IMR-90 (cell line): ENCODE measurements around the gene CHPF. TPM values are rescaled to one million over a fixed set of nuclear protein-coding genes. Genes with fewer than 3 reads are reported as not detected.

Source experiments
- ATAC-seq: fragments of 200-7000 bp; cut with Tn5 transposase; 2 replicates; pipeline ENCODE4 v1.9.1; 2020; ENCODE audit warnings: low read depth, mild to moderate bottlenecking, moderate library complexity
- BruUV-seq: library from RNA; stranded (reverse); fragments of 400-500 nt; replicated peaks from 2 replicates; lab custom pipeline; 2021; lab: Mats Ljungman, UMichigan
- CTCF ChIA-PET: fragments of 300-600 bp; formaldehyde crosslinking; extraction: SDS; loops from one replicate; lab custom pipeline; 2021; ENCODE audit warnings: antibody characterized with exemption; lab: Yijun Ruan, JAX
- POLR2A ChIA-PET: fragments of 300-600 bp; sonication (Branson Sonifier 250); formaldehyde crosslinking; loops from one replicate; lab custom pipeline; 2022; ENCODE audit warnings: antibody characterized with exemption; ENCODE audit not compliant: unreplicated experiment; lab: Charles Lee
- DNase-seq: peaks from one replicate; pipeline ENCODE4 v3.0.0; 2013
- H2AFZ ChIP-seq: replicated peaks from 2 replicates; pipeline ENCODE3; 2013; ENCODE audit warnings: low read length, mild to moderate bottlenecking; ENCODE audit not compliant: poor library complexity
- H2AK5ac ChIP-seq: 2 replicates; pipeline ENCODE4 v1.6.1; 2013; ENCODE audit warnings: low read depth, low read length, inconsistent platforms
- H2AK9ac ChIP-seq: replicated peaks from 2 replicates; pipeline ENCODE3; 2013; ENCODE audit warnings: mild to moderate bottlenecking, low read depth, low read length, moderate library complexity; ENCODE audit not compliant: poor library complexity
- H2BK120ac ChIP-seq: 2 replicates; pipeline ENCODE4 v1.6.1; 2013; ENCODE audit warnings: low read depth, low read length, inconsistent platforms
- H2BK15ac ChIP-seq: 3 replicates; pipeline ENCODE4 v1.6.1; 2013; ENCODE audit warnings: low read depth, low read length, inconsistent platforms
- H2BK20ac ChIP-seq: 2 replicates; pipeline ENCODE4 v1.6.1; 2013; ENCODE audit warnings: low read depth, mild to moderate bottlenecking, inconsistent platforms, low read length, moderate library complexity
- H2BK5ac ChIP-seq: 2 replicates; pipeline ENCODE4 v1.6.1; 2013; ENCODE audit warnings: mild to moderate bottlenecking, low read depth, low read length, inconsistent platforms; ENCODE audit not compliant: poor library complexity, severe bottlenecking
- H3K14ac ChIP-seq: replicated peaks from 2 replicates; pipeline ENCODE4 v1.6.1; 2013; ENCODE audit warnings: low read depth, low read length, inconsistent platforms
- H3K18ac ChIP-seq: 2 replicates; pipeline ENCODE4 v1.6.1; 2013; ENCODE audit warnings: low read depth, low read length, control low read depth
- H3K23ac ChIP-seq: 2 replicates; pipeline ENCODE4 v1.6.1; 2013; ENCODE audit warnings: low read depth, low read length, inconsistent platforms
- H3K27ac ChIP-seq: 2 replicates; pipeline ENCODE4 v1.5.1; 2013; ENCODE audit warnings: mild to moderate bottlenecking, control low read depth, low read length; ENCODE audit not compliant: insufficient read depth
- H3K27me3 ChIP-seq: 2 replicates; pipeline ENCODE4 v1.6.1; 2013; ENCODE audit warnings: low read length; ENCODE audit not compliant: control insufficient read depth, insufficient read depth
- H3K36me3 ChIP-seq: 2 replicates; pipeline ENCODE4 v1.6.1; 2013; ENCODE audit warnings: low read length, mixed read lengths; ENCODE audit not compliant: control insufficient read depth, insufficient read depth
- H3K4ac ChIP-seq: 2 replicates; pipeline ENCODE4 v1.6.1; 2013; ENCODE audit warnings: low read depth, low read length, inconsistent platforms
- H3K4me1 ChIP-seq: 2 replicates; pipeline ENCODE4 v1.6.1; 2013; ENCODE audit warnings: low read length, mixed read lengths; ENCODE audit not compliant: control insufficient read depth, insufficient read depth
- H3K4me2 ChIP-seq: 2 replicates; pipeline ENCODE4 v1.6.1; 2013; ENCODE audit warnings: low read depth, mild to moderate bottlenecking, control low read depth, low read length, moderate library complexity
- H3K4me3 ChIP-seq: 2 replicates; pipeline ENCODE4 v1.5.1; 2013; ENCODE audit warnings: low read depth, mild to moderate bottlenecking, control low read depth, low read length, moderate library complexity; ENCODE audit not compliant: insufficient read depth
- H3K56ac ChIP-seq: 2 replicates; pipeline ENCODE4 v1.6.1; 2013; ENCODE audit warnings: low read length, inconsistent platforms; ENCODE audit not compliant: insufficient read depth; ENCODE audit errors: extremely low read depth
- H3K79me1 ChIP-seq, 2 experiments: 2 replicates each; pipeline ENCODE4 v1.6.1; 2013; ENCODE audit warnings: low read length in 2 of 2, inconsistent platforms in 1 of 2, low read depth in 1 of 2
- H3K9ac ChIP-seq: 2 replicates; pipeline ENCODE4 v1.6.1; 2013; ENCODE audit warnings: low read depth, low read length, control low read depth
- H3K9me1 ChIP-seq: 2 replicates; pipeline ENCODE4 v1.6.1; 2013; ENCODE audit warnings: low read length, inconsistent platforms; ENCODE audit not compliant: insufficient read depth
- H3K9me3 ChIP-seq: 2 replicates; pipeline ENCODE4 v1.6.1; 2013; ENCODE audit warnings: low read length; ENCODE audit not compliant: control insufficient read depth, insufficient read depth
- H4K20me1 ChIP-seq: 2 replicates; pipeline ENCODE4 v1.6.1; 2013; ENCODE audit warnings: low read length, inconsistent platforms; ENCODE audit not compliant: insufficient read depth
- H4K5ac ChIP-seq: 2 replicates; pipeline ENCODE4 v1.6.1; 2013; ENCODE audit warnings: mild to moderate bottlenecking, low read depth, low read length, control low read depth
- H4K8ac ChIP-seq, 2 experiments: 2 replicates each; pipeline ENCODE4 v1.6.1; 2013; ENCODE audit warnings: low read depth in 2 of 2, low read length in 2 of 2, control low read depth in 1 of 2, inconsistent platforms in 1 of 2
- H4K91ac ChIP-seq: 2 replicates; pipeline ENCODE4 v1.6.1; 2013; ENCODE audit warnings: low read depth, low read length, inconsistent platforms; ENCODE audit not compliant: insufficient read depth
- CEBPB ChIP-seq: IDR thresholded peaks from 2 replicates; pipeline ENCODE4 v1.6.1; 2012; ENCODE audit warnings: low read depth, low read length, improper control_type of control experiment
- CHD1 ChIP-seq: IDR thresholded peaks from 2 replicates; pipeline ENCODE4 v1.6.1; 2012; ENCODE audit warnings: low read depth, low read length, improper control_type of control experiment
- CTCF ChIP-seq: conservative IDR thresholded peaks from 2 replicates; pipeline ENCODE4 v1.5.1; 2012; ENCODE audit warnings: mild to moderate bottlenecking, low read depth, low read length, improper control_type of control experiment
- ELK1 ChIP-seq: fragments of 150-350 bp; IDR thresholded peaks from 2 replicates; pipeline ENCODE4 v1.6.1; 2016; ENCODE audit warnings: low read depth, mild to moderate bottlenecking, low read length, moderate library complexity, borderline replicate concordance
- FOS ChIP-seq: fragments of 150-350 bp; IDR thresholded peaks from 2 replicates; pipeline ENCODE4 v1.6.1; 2016; ENCODE audit warnings: low read depth, low read length
- MAZ ChIP-seq: IDR thresholded peaks from 2 replicates; pipeline ENCODE4 v1.6.1; 2012; ENCODE audit warnings: low read depth, mild to moderate bottlenecking, low read length, improper control_type of control experiment, moderate library complexity, borderline replicate concordance
- MXI1 ChIP-seq: IDR thresholded peaks from 2 replicates; pipeline ENCODE4 v1.6.1; 2012; ENCODE audit warnings: low read depth, mild to moderate bottlenecking, low read length, moderate library complexity, borderline replicate concordance
- RAD21 ChIP-seq: IDR thresholded peaks from 2 replicates; pipeline ENCODE4 v1.6.1; 2012; ENCODE audit warnings: low read length, improper control_type of control experiment
- RCOR1 ChIP-seq: IDR thresholded peaks from 2 replicates; pipeline ENCODE4 v1.6.1; 2012; ENCODE audit warnings: mild to moderate bottlenecking, low read length, improper control_type of control experiment; ENCODE audit not compliant: insufficient replicate concordance
- RFX5 ChIP-seq: IDR thresholded peaks from 2 replicates; pipeline ENCODE4 v1.8.0; 2012; ENCODE audit warnings: low read depth, mild to moderate bottlenecking, low read length, moderate library complexity
- WGBS, 2 experiments: methylation state at CpG; one replicate each; pipeline versions ENCODE4 v1.1.5 to v1.1.7; 2013; ENCODE audit warnings: missing lambda C conversion rate in 2 of 2; ENCODE audit not compliant: insufficient read length in 1 of 2; ENCODE audit errors: extremely low coverage in 2 of 2; 5-methylcytosine and 5-hydroxymethylcytosine counted together
- dilution Hi-C: fragments of 300-500 bp; cut with HindIII; formaldehyde crosslinking; loops from one replicate; pipeline ENCODE4 v1.14.3; 2018; ENCODE audit warnings: low sequenced_read_pairs; ENCODE audit not compliant: unreplicated experiment
- in situ Hi-C: fragments of 300-500 bp; cut with MboI; formaldehyde crosslinking; loops from 3 replicates; pipeline ENCODE4 v1.14.3; 2019; ENCODE audit warnings: low sequenced_read_pairs, inconsistent platforms, mixed read lengths
- intact Hi-C: fragments of 100-400 bp; cut with micrococcal nuclease; formaldehyde crosslinking; loops from 2 replicates; pipeline ENCODE4 v1.10.0; 2022
- polyA plus RNA-seq, 3 experiments: library from polyadenylated mRNA; depleted of rRNA; stranded (reverse); fragments of >200 nt; gene quantifications; 2 replicates each; pipeline ENCODE4 v1.2.3, GENCODE V29; 2012; ENCODE audit warnings: low replicate concordance in 1 of 3
- total RNA-seq: library from RNA; depleted of rRNA; stranded (reverse); fragments of >200 nt; gene quantifications from 2 replicates; pipeline ENCODE4 v1.2.3, GENCODE V29; 2012

The CHPF gene
- total and polyA plus RNA-seq, 2 of the 4 experiments (the other 2 are of a cell fraction), result 24.0 to 115 TPM

GRCh38 chr2:219515874-219516629 is 27.6 kb downstream of the CHPF start:
- no peak overlapping the region for H3K14ac ChIP-seq
- DNase-seq, result no peak
- intact Hi-C loops (no loop called here), in situ Hi-C loops (no loop called here), dilution Hi-C loops (no loop called here)
- no peak overlapping the region for H3K4me2 ChIP-seq
- H3K9me1 ChIP-seq, result no peaks in the 10 kb centered on the region
- H4K91ac ChIP-seq, result no peak overlapping the region
- ChIA-PET CTCF (no interaction called here), POLR2A (no interaction called here)
- no peak overlapping the region for H3K27ac ChIP-seq
- no peak overlapping the region for H2BK5ac ChIP-seq
- H2BK120ac ChIP-seq, result no peak overlapping the region
- H3K9ac ChIP-seq, result no peak overlapping the region
- no peak overlapping the region for H4K5ac ChIP-seq
- H3K27me3 ChIP-seq, result peaks cover 70% of the 10 kb centered on the region
- no peak overlapping the region for H3K4me3 ChIP-seq
- H3K4ac ChIP-seq, result no peak overlapping the region
- no peak overlapping the region for H2BK15ac ChIP-seq
- H2AK5ac ChIP-seq, result no peak overlapping the region
- H3K79me1 ChIP-seq, result no peaks in the 10 kb centered on the region
- 83% methylated on average over 8 of the region's 17 CpGs; no CpG with 5 or more reads in 1 of the 2 experiments for WGBS, 2 experiments
- no peak overlapping the region for H2BK20ac ChIP-seq
- no peak overlapping the region for H4K8ac ChIP-seq
- H3K36me3 ChIP-seq, result no peaks in the 10 kb centered on the region
- peaks cover 7% of the 10 kb centered on the region; the same call in 1 of the 2 replicates for H3K4me1 ChIP-seq
- no peak overlapping the region for H2AK9ac ChIP-seq
- no peaks in the 10 kb centered on the region for H3K9me3 ChIP-seq
- TF ChIP-seq CTCF, result no peak
- TF ChIP-seq RCOR1, result no peak
- no peak for TF ChIP-seq CEBPB
- TF ChIP-seq MAZ, result no peak
- TF ChIP-seq RAD21, result no peak
- no peak for TF ChIP-seq ELK1
- TF ChIP-seq MXI1, result no peak
- no peak for TF ChIP-seq FOS
- no peak for TF ChIP-seq CHD1
- TF ChIP-seq RFX5, result no peak
- H2AFZ ChIP-seq, result no peak overlapping the region
- H3K18ac ChIP-seq, result no peak overlapping the region
- H4K20me1 ChIP-seq, result no peaks in the 10 kb centered on the region
- no peak for ATAC-seq
- no peak overlapping the region for H3K56ac ChIP-seq
- no TSS peak for BruUV-seq
- H3K23ac ChIP-seq, result no peak overlapping the region
